Upper lobe of left lung (tissue), 4 donors: ENCODE measurements around the gene NHLRC4.

Experiments
- CTCF ChIP-seq, 6 experiments: fragments of 450-650 bp in 4 of 6; fragments of 200-600 bp in 2 of 6; sonication (generic) in 2 of 6; IDR thresholded peaks; one replicate each; pipeline ENCODE4 v1.5.1; 2016 to 2019; ENCODE audit warnings: antibody characterized with exemption in 6 of 6
- EP300 ChIP-seq, 4 donors: sonication (generic); formaldehyde crosslinking; IDR thresholded peaks; one replicate each; pipeline ENCODE4 v1.5.1; 2017; ENCODE audit warnings: antibody characterized with exemption in 4 of 4, control low read depth in 2 of 4
- POLR2A ChIP-seq, 4 donors: fragments of 450-650 bp; IDR thresholded peaks; one replicate each; pipeline ENCODE4 v1.5.1; 2016 to 2017; ENCODE audit warnings: antibody characterized with exemption in 4 of 4, mild to moderate bottlenecking in 2 of 4

GRCh38 chr16:588889-589657 is 22.3 kb downstream of the NHLRC4 start:
- TF ChIP-seq CTCF (IDR thresholded peaks at IDR 0.05) (peak in 3 of 6 experiments; percentile 22 to 30 (median 24)), POLR2A (IDR thresholded peaks at IDR 0.05) (peak in 3 of 4 donors; percentile 89 to 97 (median 96)), EP300 (IDR thresholded peaks at IDR 0.05) (peak in 1 of 4 donors; percentile 18)
